WERI-Rb-1 (cell line): Measurements from ENCODE around the gene KCNMA1.

Experiments
- DNase-seq: peaks from one replicate; pipeline ENCODE4 v3.0.0-alpha.2; 2020
- H3K27ac ChIP-seq: fragments of 250-450 bp; sonication (Bioruptor Pico); 2 replicates; pipeline ENCODE4 v1.5.1; 2020; ENCODE audit warnings: mild to moderate bottlenecking, moderate library complexity
- H3K27me3 ChIP-seq: fragments of 250-450 bp; sonication (Bioruptor Pico); 2 replicates; pipeline ENCODE4 v1.5.1; 2021; ENCODE audit warnings: mild to moderate bottlenecking, low read depth, moderate library complexity; ENCODE audit not compliant: insufficient read depth, severe bottlenecking
- H3K36me3 ChIP-seq: fragments of 250-450 bp; sonication (Bioruptor Pico); 2 replicates; pipeline ENCODE4 v1.5.1; 2020; ENCODE audit warnings: mild to moderate bottlenecking, moderate library complexity
- H3K4me3 ChIP-seq: 2 replicates; pipeline ENCODE4 v1.5.1; 2011; ENCODE audit warnings: low read depth, mild to moderate bottlenecking, control low read depth, low read length
- H3K9me3 ChIP-seq: fragments of 250-450 bp; sonication (Bioruptor Pico); 2 replicates; pipeline ENCODE4 v1.5.1; 2021; ENCODE audit warnings: mild to moderate bottlenecking, moderate library complexity; ENCODE audit not compliant: severe bottlenecking
- TF ChIP-seq, protein P1 (sequence below): IDR thresholded peaks from 2 replicates; pipeline ENCODE4 v1.5.1; 2011; ENCODE audit warnings: low read depth, mild to moderate bottlenecking, control low read depth, inconsistent platforms, low read length

KCNMA1 gene

GRCh38 chr10:76882245-76882644 lies 755.4 kb downstream of the KCNMA1 start:
- no peak for DNase-seq
- TF ChIP-seq, protein P1, sequence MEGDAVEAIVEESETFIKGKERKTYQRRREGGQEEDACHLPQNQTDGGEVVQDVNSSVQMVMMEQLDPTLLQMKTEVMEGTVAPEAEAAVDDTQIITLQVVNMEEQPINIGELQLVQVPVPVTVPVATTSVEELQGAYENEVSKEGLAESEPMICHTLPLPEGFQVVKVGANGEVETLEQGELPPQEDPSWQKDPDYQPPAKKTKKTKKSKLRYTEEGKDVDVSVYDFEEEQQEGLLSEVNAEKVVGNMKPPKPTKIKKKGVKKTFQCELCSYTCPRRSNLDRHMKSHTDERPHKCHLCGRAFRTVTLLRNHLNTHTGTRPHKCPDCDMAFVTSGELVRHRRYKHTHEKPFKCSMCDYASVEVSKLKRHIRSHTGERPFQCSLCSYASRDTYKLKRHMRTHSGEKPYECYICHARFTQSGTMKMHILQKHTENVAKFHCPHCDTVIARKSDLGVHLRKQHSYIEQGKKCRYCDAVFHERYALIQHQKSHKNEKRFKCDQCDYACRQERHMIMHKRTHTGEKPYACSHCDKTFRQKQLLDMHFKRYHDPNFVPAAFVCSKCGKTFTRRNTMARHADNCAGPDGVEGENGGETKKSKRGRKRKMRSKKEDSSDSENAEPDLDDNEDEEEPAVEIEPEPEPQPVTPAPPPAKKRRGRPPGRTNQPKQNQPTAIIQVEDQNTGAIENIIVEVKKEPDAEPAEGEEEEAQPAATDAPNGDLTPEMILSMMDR: no peak
- Histone ChIP-seq H3K27ac (no peak overlapping the region), H3K4me3 (no peak overlapping the region), H3K36me3 (no peaks in the 10 kb centered on the region), H3K27me3 (no peaks in the 10 kb centered on the region), H3K9me3 (no peaks in the 10 kb centered on the region)

- Histone ChIP-seq H3K9me3 (no peaks in the 10 kb centered on the region), H3K36me3 (no peaks in the 10 kb centered on the region), H3K27ac (no peak overlapping the region), H3K4me3 (no peak overlapping the region), H3K27me3 (no peaks in the 10 kb centered on the region)
- DNase-seq: no peak
- TF ChIP-seq, protein P1: no peak
These were observed 756.0 kb downstream of the KCNMA1 start for GRCh38 chr10:76881477-76882220.

DNA sequence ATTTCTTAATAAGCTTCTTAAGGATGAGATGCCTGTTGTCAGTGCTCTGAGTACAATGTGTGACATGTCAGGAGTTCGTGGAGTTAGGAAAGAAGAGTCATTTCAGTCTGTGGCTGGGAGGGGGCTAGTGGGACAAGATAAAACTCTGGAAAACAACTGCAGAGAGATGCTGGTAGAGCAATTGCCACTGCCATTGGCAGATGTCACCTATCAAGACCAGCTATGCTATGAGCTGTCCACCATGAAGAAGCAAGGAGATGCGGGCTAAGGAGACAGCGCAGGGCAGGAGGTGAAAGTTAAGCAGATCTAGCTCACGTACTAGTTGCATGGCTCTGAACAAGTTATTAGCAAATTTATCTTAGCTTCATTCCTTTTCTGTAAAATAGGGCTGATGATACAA lies 756.7 kb downstream of the KCNMA1 start:
- TF ChIP-seq, protein P1: no peak
- Histone ChIP-seq H3K27ac (no peak overlapping the region), H3K9me3 (no peaks in the 10 kb centered on the region), H3K4me3 (no peak overlapping the region), H3K27me3 (no peaks in the 10 kb centered on the region), H3K36me3 (no peaks in the 10 kb centered on the region)
- no peak for DNase-seq

DNA sequence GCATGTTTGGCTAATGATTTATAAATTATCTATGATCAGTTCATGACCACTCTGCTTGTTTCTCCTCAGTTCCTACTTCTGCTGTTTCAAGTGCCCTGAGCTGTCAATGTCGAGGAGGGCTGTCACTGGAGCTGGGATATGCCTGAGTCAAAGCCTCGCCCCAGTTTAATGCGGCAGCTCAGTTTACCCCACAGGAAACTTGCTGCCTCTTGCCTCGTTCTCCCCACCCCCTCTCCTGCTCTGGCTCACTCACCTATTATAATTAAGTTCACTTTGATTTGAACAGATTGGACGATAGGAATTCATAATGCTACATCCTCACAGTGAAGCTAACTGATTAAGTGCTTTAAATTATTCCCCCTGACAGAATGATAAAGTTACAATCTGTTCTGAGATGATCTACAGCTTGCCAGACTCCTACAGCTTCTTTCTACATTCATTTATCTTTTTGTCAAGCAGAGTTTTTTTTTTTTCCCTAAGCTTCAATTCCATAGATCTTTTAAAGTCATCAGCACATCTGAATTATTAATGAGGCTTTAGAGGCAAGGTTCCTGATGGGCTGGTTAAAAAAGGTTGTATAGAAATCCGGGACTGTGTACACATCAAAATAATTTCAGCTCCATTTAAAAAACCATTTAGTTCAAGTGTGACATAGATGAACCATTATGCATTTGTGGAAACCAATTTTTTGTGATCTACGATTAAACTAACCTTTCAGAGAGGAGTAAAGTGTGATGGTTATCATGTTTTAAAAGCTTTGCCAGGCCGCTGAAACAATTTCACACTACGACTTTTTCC lies 758.3 kb downstream of the KCNMA1 start:
- Histone ChIP-seq H3K36me3 (no peaks in the 10 kb centered on the region), H3K9me3 (no peaks in the 10 kb centered on the region), H3K27ac (no peak overlapping the region), H3K27me3 (no peaks in the 10 kb centered on the region), H3K4me3 (no peak overlapping the region)
- no peak for DNase-seq
- TF ChIP-seq, protein P1: no peak

DNA sequence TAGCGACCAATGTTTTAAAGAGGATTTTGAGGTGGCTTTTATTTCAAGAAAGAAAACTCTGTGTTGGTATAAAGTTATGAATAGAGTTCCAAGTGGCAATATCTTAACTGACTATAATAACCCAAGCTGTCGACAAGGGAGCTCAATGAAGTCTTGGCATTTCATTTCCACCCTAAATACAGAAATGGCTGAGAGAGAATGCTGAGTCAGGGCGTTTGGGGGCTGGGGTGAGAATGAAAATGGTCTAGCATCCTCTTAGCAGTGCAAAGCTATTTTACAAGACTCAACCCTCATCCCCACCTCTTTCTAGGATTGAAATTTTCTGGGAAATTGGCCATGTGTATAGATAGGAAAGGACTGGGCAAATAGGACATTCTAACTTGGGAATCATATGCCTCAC lies 759.1 kb downstream of the KCNMA1 start:
- TF ChIP-seq, protein P1: no peak
- H3K36me3 ChIP-seq: no peaks in the 10 kb centered on the region
- H3K27me3 ChIP-seq: no peaks in the 10 kb centered on the region

More for the DNA sequence above, 759.1 kb downstream of the KCNMA1 start:
- DNase-seq: no peak
- no peaks in the 10 kb centered on the region for H3K9me3 ChIP-seq
- no peak overlapping the region for H3K4me3 ChIP-seq
- no peak overlapping the region for H3K27ac ChIP-seq
